22Rv1 (cell line): Measurements from ENCODE around the gene SOX10.

Experiments
- ZFX ChIP-seq: fragments of 450-650 bp; IDR thresholded peaks from 2 replicates; pipeline ENCODE4 v1.6.1; 2017; ENCODE audit warnings: antibody characterized with exemption, borderline replicate concordance
- TF ChIP-seq, protein P1 (sequence below): fragments of 450-650 bp; IDR thresholded peaks from 2 replicates; pipeline ENCODE4 v1.5.1; 2017; ENCODE audit warnings: mild to moderate bottlenecking

DNA sequence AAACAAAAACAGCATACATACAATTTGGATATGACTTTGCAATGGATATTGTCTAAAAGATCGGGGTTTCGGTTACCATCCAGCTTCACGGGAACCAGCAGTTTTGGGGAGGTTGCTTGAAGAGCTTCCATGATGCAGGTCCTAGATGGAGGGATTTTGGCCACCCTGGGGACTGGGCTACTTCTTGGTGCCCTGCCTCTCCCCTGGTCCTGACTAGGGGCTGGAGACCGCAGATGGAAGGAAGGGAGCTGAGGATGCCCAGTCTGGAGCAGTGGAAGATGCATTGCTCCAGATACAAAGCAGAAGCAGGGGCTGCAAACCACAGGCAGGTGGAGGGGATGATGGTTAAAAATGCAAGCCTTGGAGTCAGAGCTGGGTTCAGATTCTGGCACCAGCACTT lies 13.5 kb downstream of the SOX10 start:
- TF ChIP-seq, protein P1, sequence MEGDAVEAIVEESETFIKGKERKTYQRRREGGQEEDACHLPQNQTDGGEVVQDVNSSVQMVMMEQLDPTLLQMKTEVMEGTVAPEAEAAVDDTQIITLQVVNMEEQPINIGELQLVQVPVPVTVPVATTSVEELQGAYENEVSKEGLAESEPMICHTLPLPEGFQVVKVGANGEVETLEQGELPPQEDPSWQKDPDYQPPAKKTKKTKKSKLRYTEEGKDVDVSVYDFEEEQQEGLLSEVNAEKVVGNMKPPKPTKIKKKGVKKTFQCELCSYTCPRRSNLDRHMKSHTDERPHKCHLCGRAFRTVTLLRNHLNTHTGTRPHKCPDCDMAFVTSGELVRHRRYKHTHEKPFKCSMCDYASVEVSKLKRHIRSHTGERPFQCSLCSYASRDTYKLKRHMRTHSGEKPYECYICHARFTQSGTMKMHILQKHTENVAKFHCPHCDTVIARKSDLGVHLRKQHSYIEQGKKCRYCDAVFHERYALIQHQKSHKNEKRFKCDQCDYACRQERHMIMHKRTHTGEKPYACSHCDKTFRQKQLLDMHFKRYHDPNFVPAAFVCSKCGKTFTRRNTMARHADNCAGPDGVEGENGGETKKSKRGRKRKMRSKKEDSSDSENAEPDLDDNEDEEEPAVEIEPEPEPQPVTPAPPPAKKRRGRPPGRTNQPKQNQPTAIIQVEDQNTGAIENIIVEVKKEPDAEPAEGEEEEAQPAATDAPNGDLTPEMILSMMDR = no peak
- TF ChIP-seq ZFX = no peak
